Colonic mucosa (tissue), 4 donors: ENCODE measurements around the gene BRD9. TPM values are rescaled to one million over a fixed set of nuclear protein-coding genes. Genes with fewer than 3 reads are reported as not detected.
"Not testable (repeated sequence)": the region's sequence is repeated elsewhere in the genome, so short reads cannot be mapped to it uniquely, and the experiment has no call there.

Source experiments
- DNase-seq: peaks from one replicate; pipeline ENCODE4 v3.0.0-alpha.2; 2020
- H3K27ac ChIP-seq: fragments of 200-600 bp; one replicate; pipeline ENCODE4 v1.8.0; 2021
- H3K27me3 ChIP-seq: fragments of 200-600 bp; one replicate; pipeline ENCODE4 v1.8.0; 2021
- H3K36me3 ChIP-seq: fragments of 200-600 bp; one replicate; pipeline ENCODE4 v1.8.0; 2021
- H3K4me1 ChIP-seq: fragments of 200-600 bp; one replicate; pipeline ENCODE4 v1.8.0; 2021; ENCODE audit warnings: mild to moderate bottlenecking
- H3K4me3 ChIP-seq: fragments of 200-600 bp; one replicate; pipeline ENCODE4 v1.8.0; 2021
- H3K9ac ChIP-seq, 2 donors: one replicate each; pipeline ENCODE4 v1.7.0; 2013; ENCODE audit warnings: control low read depth in 2 of 2, low read depth in 2 of 2, low read length in 2 of 2
- H3K9me3 ChIP-seq: fragments of 200-600 bp; one replicate; pipeline ENCODE4 v1.8.0; 2021
- intact Hi-C: fragments of 100-400 bp; cut with DNase I; formaldehyde crosslinking; loops from one replicate; pipeline ENCODE4 v1.14.1; 2022
- total RNA-seq, 2 donors: library from RNA; stranded (reverse); fragmentation: NEBNext Ultra II Directional in 1 of 2; extraction: Animal tissue kit (Norgen Biotek cat#: 25700) in 1 of 2; gene quantifications; one replicate each; pipeline ENCODE4 v1.2.1, GENCODE V29; 2021
- TF ChIP-seq, protein P1 (sequence below): fragments of 200-600 bp; IDR thresholded peaks from one replicate; pipeline ENCODE4 v1.8.0; 2022; ENCODE audit warnings: antibody characterized with exemption, mild to moderate bottlenecking
- donor health status: healthy.
- donor health status: DM: no; HTN: no; CAD: no.
- donor health status: DM: no; HTN: no; CAD: no.

Gene BRD9
- total RNA-seq, 2 donors from 2014 or later = 22.3 to 41.8 TPM

DNA sequence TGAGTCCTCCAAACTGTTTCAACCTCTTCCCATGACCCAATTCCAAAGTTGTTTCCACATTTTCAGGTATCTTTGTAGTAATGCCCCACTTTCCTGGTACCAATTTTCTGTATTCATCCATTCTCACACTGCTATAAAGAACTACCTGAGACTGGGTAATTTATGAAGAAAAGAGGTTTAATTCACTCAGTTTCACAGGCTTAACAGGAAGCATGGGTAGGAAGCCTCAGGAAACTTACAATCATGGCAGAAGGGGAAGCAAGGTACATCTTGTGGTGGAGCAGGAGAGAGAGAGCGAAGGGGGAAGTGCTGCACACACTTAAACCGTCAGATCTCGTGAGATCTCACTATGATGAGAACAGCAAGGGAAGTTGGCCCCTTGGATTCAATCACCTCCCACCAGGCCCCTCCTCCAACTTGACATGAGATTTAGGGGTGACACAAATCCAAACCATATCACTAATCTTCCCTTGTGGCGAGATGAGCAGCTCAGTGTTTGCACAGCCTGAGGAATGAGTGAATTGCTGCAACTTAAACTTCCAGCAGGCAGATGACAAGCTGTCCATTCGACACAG, 43.0 kb upstream of the BRD9 start:
- no peak overlapping the region for H3K9ac ChIP-seq
- intact Hi-C loops = no loop called here

DNA sequence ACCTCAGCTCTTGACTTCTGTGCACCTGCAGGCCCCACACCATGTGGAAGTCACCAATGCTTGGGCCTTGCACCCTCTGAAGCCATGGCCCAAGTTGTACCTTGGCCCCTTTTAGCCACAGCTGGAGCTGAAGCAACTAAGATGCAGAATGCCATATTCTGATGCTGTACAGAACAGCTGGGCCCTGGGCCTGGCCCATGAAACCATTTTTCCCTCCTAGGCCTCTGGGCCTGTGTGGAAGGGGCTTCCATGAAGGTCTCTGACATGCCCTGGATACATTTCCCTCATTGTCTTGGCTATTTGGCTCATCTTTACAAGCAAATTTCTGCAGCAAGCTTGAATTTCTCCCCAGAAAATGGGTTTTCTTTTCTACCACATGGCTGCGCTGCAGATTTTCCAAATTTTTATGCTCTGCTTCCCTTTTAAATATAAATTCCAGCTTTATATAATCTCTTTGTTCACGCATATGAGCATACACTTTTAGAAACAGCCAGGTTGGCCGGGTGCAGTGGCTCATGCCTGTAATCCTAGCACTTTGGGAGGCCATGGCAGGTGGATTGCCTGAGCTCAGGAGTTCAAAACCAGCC, 41.9 kb upstream of the BRD9 start:
- DNase-seq, H3K27me3 ChIP-seq, H3K27ac ChIP-seq, H3K4me3 ChIP-seq, H3K4me1 ChIP-seq, intact Hi-C loops, H3K9ac ChIP-seq, H3K36me3 ChIP-seq, H3K9me3 ChIP-seq: not testable (repeated sequence)

More for the DNA sequence above, 43.0 kb upstream of the BRD9 start:
- Histone ChIP-seq H3K36me3 (no peaks in the 10 kb centered on the region), H3K27me3 (no peaks in the 10 kb centered on the region), H3K4me3 (no peak overlapping the region), H3K9me3 (no peaks in the 10 kb centered on the region), H3K4me1 (no peaks in the 10 kb centered on the region), H3K27ac (no peak overlapping the region)
- TF ChIP-seq, protein P1, sequence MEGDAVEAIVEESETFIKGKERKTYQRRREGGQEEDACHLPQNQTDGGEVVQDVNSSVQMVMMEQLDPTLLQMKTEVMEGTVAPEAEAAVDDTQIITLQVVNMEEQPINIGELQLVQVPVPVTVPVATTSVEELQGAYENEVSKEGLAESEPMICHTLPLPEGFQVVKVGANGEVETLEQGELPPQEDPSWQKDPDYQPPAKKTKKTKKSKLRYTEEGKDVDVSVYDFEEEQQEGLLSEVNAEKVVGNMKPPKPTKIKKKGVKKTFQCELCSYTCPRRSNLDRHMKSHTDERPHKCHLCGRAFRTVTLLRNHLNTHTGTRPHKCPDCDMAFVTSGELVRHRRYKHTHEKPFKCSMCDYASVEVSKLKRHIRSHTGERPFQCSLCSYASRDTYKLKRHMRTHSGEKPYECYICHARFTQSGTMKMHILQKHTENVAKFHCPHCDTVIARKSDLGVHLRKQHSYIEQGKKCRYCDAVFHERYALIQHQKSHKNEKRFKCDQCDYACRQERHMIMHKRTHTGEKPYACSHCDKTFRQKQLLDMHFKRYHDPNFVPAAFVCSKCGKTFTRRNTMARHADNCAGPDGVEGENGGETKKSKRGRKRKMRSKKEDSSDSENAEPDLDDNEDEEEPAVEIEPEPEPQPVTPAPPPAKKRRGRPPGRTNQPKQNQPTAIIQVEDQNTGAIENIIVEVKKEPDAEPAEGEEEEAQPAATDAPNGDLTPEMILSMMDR = no peak
- DNase-seq = no peak

DNA sequence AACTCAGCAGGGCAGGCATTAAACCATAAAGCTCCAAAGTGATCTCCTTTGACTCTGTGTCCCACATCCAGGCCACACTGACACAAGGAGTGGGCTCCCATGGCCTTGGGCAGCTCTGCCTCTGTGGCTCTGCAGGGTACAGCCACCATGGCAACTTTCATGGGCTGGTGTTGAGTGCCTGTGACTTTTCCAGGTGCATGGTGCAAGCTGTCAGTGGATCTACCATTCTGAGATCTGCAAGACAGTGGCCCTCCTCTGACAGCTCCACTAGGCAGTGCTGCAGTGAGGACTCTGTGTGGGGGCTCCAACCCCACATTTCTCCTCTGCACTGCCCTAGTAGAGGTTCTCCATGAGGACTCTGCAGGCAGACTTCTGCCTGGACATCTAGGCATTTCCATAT, 41.4 kb upstream of the BRD9 start:
- H3K36me3 ChIP-seq, H3K4me1 ChIP-seq, intact Hi-C loops, H3K4me3 ChIP-seq, H3K27ac ChIP-seq, H3K9ac ChIP-seq, H3K9me3 ChIP-seq, DNase-seq, H3K27me3 ChIP-seq: not testable (repeated sequence)

DNA sequence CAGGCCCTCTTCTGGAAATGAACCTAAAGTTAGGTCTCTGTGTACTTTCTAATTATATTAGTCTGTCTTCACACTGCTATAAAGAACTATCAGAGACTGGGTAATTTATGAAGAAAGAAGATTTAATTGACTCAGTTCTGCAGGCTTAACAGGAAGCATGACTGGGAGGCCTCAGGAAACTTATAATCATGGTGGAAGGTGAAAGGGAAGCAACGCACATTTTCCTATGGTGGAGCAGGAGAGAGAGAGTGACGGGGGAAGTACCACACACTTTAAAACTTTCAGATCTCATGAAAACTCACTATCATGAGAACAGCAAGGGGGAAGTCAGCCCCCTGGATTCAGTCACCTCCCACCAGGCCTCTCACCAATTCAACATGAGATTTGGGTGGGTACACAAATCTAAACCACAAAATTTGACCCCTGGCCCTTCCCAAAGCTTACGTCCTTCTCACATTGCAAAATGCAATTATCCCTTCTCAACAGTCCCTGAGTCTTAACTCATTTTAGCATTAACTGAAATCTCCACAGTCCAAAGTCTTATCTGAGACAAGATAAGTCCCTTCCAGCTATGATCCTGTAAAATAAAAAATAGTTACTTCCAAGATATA, 40.8 kb upstream of the BRD9 start:
- no peak for DNase-seq
- H3K9ac ChIP-seq = no peak overlapping the region
- H3K9me3 ChIP-seq = no peaks in the 10 kb centered on the region
- H3K36me3 ChIP-seq = no peaks in the 10 kb centered on the region
- no peaks in the 10 kb centered on the region for H3K4me1 ChIP-seq
- intact Hi-C loops = no loop called here
- H3K27me3 ChIP-seq = no peaks in the 10 kb centered on the region
- H3K4me3 ChIP-seq = no peak overlapping the region
- no peak overlapping the region for H3K27ac ChIP-seq
- TF ChIP-seq, protein P1 = no peak

DNA sequence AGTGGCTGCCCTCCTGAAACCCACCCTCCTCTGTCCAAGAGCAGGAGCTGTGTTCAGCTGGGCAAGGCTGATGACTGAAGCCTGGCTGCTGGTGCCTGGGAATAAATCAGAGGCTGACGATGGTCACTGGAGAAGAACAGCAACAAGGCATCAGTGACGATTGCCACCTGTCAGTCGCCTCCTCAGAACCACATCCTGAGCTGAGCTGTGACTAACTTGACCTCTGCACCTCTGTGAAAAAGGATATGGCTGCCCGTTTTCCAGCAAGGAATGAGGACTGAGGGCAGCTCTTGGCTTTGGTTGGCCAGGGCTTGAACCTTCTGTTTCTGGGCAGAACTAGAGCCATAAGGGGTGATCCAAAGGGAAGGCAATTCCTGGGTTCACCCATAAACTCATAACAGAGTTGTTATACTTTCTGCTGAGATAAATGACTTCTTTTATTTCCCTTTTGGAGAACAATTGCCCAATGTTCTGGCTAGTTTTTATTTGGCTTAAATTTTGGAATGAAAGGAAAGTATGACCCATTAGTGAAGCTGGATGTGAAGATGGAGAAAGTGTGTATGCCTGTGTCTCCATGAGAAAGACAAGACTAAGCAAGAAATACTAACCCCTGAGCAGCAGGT, 40.1 kb upstream of the BRD9 start:
- no peaks in the 10 kb centered on the region for H3K27me3 ChIP-seq
- TF ChIP-seq, protein P1 = no peak
- DNase-seq = no peak

DNA sequence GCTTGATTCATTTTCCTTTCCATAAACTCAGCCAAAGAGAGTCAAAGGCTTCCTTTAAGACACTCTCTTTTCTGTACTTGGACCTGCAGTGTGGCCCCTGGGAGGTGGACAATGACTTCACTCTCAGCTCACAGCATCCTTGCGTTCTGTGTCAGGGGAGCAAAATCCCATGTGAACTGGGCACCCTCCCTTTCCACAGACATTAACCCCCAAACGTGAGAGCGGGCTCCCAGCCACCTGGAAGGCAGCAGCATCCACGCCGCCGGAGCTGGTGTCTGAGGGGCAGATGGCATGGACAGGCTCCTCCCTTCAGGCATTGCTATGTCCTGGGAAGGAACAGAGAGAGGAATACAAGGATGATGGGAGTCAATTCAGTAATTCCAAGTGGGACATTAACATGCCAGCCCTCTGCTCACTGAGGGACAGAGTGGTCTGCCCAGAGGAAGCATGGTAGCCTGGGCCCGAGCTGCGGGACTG, 39.6 kb upstream of the BRD9 start:
- Histone ChIP-seq H3K9me3 (no peaks in the 10 kb centered on the region), H3K9ac (no peak overlapping the region), H3K27ac (no peak overlapping the region), H3K36me3 (no peaks in the 10 kb centered on the region), H3K27me3 (no peaks in the 10 kb centered on the region), H3K4me1 (no peaks in the 10 kb centered on the region), H3K4me3 (no peak overlapping the region)
- intact Hi-C loops = no loop called here
- TF ChIP-seq, protein P1 = no peak
- DNase-seq = no peak

More for the DNA sequence above, 40.1 kb upstream of the BRD9 start:
- intact Hi-C loops = no loop called here
- H3K9ac ChIP-seq = no peak overlapping the region
- H3K27ac ChIP-seq = no peak overlapping the region
- H3K36me3 ChIP-seq = no peaks in the 10 kb centered on the region
- no peaks in the 10 kb centered on the region for H3K4me1 ChIP-seq
- no peaks in the 10 kb centered on the region for H3K9me3 ChIP-seq
- no peak overlapping the region for H3K4me3 ChIP-seq
